Stimulated activated CD8-positive, alpha-beta memory T cell treated with anti-CD3 and anti-CD28 coated beads, Interleukin-4, amount 100 ng/mL, for 4 hours (primary cell): Measurements from ENCODE around the gene SNRPA.
"Not testable (repeated sequence)": the region's sequence is repeated elsewhere in the genome, so short reads cannot be mapped to it uniquely, and the experiment has no call there.

Experiments used
- DNase-seq, 2 donors: peaks; one replicate each; pipeline ENCODE4 v3.0.0-alpha.2; 2020; ENCODE audit warnings: low read depth in 2 of 2, low spot score in 1 of 2

SNRPA gene

GRCh38 chr19:40744554-40745401 lies 6.2 kb upstream of the SNRPA start:
- DNase-seq, result no peak

- DNase-seq, result no peak
Observed at GRCh38 chr19:40745402-40745780, 5.6 kb upstream of the SNRPA start.

GRCh38 chr19:40747536-40747935 lies 3.5 kb upstream of the SNRPA start:
- no peak for DNase-seq

DNA sequence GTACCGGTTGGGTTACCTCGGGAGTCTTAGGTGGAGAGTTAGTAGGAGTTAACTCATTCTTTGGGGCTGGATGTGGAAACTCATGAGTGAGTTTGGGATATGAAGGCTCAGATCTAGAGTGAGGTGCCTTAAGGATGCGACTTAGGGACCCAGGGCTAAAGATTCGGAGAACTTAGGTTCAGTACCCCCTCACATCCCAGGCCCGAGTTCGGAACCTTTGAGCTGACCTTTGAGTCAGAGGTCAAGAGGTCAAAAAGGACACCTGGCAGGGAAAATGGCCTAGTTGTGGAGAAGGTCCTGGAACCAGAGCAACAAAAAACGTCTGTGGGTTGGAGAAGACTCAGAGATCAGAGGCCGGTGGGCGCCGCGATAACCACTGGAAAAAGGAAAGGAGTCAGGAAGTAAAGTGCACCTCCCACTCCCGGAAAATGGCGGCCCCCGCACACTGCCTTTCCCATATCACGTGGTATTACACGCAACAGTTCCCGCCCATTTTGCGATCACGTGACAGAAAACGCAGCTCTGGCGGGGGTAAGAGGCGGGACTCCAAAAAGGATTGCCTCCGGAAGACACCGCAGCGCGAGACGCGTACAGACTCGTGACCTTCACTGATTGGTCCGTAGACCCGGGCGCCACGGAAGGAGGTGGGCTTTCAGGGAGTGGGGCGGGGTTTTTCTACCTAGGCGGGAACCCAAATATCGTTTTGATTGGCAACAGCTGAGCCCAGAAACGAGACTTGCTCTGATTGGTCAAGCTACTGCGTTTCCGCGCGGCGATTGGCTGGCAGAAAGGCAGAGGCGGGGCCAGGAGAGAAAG lies 737 bp upstream of the SNRPA start, which contains the start of gene ACTMAP:
Gene ACTMAP, minus strand, starts transcription at position 420 of the 816 bp plus-strand sequence. CDS start 674 bp downstream, outside the sequence.
- peak; percentile 99 for DNase-seq

- no peak for DNase-seq
Observed at GRCh38 chr19:40752257-40752781, 1.3 kb downstream of the SNRPA start.

DNA sequence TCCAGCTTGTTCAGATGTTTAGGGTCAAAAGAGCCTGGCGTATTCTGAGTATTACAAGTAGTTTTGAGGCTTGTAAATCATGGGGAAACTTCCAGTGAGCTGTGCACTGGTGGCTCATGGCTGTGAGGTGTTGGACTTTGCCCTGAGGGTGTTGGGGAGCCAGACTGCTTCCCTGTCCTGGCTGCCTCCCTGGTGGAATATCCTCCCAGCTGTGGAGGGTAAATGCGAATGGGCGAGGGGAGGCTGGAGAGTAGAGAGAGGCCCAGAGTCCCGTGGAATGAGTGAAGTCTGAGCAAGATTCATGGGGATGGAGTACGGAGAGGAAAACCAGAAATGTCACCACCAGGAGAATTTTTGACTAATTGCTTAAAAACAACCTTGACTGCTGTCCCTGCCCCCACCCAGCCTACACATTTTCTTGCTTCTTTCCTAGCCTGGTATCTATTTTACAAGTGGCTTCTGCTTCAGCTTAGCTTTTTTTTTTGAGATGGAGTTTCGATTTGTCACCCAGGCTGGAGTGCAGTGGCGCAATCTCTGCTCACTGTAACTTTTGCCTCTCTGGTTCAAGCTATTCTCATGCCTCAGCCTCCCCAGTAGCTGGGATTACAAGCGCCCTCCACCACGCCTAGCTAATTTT lies 3.7 kb downstream of the SNRPA start:
- DNase-seq, result no peak

DNA sequence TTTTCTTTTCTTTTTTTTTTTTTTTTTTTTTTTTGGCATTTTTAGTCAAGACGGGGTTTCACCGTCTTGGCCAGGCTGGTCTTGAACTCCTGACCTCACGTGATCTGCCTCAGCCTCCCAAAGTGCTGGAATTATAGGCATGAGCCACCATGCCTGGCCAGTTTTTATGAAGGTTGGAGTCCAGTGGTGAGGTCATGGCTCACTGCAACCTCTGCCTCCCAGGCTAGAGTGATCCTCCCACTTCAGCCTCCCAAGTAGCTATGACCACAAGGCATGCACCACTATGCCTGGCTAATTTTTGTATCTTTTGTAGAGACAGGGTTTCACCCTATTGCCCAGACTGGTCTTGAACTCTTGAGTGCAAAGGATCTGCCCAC lies 4.2 kb downstream of the SNRPA start:
- DNase-seq, result no peak

DNA sequence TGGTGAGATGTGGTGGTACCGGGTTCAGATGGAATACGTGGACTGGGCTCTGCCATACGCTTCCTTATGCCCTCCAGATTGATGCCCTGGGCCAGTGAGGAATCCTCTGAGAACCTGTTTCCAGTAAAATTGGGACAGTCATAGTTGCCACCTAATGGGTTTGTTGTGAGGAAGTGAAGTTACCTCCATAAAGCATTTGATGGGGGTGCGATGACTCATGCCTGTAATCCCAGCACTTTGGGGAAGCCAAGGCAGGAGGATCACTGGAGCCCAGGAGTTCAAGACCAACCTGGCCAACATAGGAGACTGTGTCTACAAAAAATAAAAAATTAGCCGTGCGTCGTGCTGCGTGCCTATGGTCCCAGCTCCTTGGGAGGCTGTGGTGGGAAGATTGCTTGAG lies 4.8 kb downstream of the SNRPA start:
- no peak for DNase-seq

- no peak for DNase-seq
Observed at GRCh38 chr19:40756502-40757110, 5.6 kb downstream of the SNRPA start.

DNA sequence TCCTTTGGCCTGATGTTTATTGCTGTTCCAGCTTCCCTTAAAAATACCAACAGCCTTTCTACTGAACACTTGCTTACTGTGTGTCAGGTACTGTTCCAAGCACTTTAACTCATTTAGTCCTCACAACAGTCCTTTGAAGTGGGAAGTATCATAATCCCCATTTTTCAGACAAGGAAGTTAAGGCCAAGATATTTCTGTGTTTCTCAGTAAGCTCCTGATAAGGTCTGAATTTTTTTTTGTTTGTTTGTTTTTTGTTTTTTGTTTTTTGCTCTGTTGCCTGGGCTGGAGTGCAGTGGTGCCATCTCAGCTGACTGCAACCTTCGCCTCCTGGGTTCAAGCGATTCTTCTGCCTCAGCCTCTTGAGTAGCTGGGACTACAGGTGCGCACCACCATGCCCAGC lies 7.5 kb downstream of the SNRPA start:
- DNase-seq, result no peak

GRCh38 chr19:40759352-40759751 lies 8.3 kb downstream of the SNRPA start:
- DNase-seq, result no peak

DNA sequence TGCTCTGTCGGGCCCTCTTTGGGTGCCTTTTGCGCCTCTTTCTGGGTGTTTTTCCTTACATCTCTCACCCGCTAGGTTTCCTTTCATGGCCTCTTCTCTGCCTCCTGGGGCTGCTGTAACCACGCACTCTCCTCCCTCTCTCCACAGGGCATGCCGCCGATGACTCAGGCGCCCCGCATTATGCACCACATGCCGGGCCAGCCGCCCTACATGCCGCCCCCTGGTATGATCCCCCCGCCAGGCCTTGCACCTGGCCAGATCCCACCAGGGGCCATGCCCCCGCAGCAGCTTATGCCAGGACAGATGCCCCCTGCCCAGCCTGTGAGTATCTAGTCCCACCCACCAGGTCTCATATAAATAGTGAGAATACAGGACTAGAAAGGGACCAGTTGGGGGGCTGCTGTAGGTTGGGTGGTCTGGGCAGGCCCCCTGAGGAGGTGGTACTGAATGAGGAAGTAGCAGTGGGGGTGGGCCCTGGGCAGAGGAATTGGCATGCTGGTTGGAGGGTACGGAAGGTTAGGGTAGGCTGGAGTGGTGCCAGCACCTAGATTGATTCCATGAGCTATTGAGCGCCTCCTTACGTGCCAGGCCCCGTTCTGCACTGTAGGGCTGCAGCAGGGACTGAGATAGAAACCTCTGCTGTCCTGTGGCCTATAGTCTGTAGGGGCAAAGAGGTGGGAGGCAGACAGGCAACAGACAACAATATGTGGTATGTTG lies 11.9 kb downstream of the SNRPA start:
- no peak for DNase-seq

- DNase-seq, result no peak
Observed at GRCh38 chr19:40763526-40763925, 12.5 kb downstream of the SNRPA start.

- no peak for DNase-seq
Observed at GRCh38 chr19:40763963-40764362, 13.0 kb downstream of the SNRPA start.

DNA sequence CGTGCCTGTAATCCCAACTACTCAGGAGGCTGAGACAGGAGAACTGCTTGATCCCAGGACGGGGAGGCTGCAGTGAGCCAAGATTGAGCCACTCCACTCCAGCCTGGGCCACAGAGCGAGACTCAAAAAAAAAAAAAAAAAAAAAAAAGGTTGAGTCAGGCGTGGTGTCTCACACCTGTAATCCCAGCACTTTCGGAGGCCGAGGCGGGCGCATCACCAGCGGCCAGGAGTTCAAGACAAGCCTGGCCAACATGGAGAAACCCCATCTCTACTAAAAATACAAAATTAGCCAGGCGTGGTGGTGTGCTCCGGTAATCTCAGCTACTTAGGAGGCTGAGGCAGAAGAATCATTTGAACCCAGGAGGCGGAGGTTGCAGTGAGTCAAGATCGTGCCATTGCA lies 15.4 kb downstream of the SNRPA start:
- DNase-seq, result not testable (repeated sequence)

DNA sequence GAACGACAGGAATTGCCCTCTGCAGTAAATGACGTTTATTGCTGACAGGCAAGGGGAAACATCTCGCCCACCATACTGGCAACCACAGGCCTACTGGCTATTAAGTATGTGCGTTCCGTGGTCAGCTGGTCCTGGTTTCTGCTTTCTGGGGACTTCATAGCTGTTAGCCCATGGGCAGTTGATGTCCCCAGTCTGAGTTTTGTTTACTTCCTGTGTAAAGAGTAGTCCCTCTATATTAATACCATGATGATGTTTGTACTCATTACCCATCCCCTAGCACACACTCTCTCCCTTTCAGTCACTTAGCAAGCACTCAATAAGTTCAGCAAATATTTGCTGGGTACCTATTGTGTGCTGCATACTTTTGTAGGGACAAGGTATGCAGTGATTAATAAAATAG lies 17.9 kb downstream of the SNRPA start:
- DNase-seq, result no peak

GRCh38 chr19:40771101-40771862 lies 20.3 kb downstream of the SNRPA start:
- not testable (repeated sequence) for DNase-seq

DNA sequence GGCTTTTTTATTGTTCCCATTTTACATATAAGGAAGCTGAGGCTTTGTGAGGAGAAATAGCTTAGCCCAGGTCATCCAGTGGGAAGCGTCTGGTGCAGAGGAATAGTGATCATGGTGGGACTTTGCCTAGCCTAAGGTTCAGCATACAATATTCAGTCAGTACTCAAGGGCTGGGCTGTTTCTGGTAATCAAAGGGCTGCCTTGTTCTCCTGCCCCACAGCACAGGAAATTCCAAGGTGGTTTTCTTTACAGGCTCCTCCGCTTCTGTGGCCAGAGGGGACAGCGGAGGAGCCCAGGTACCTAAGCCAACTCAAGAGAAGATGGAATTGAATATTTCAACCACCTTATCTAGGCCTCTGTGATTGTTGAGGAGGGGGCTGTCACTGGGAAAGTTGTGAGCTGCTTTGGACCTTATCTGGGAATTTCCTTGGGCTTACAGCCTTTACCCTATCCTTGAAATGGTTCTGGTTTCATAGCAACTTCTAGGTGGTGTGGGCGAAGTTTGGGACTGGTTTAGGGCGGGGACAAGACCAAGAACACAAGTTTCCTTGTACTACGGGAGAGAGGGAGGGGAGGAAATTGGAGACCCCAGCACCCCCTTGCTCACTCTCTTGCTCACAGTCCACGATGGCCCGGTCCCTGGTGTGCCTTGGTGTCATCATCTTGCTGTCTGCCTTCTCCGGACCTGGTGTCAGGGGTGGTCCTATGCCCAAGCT lies 24.1 kb downstream of the SNRPA start, which contains the start of gene MIA:
Gene MIA, plus strand, starts transcription at position 606 of the 716 bp plus-strand sequence. Its CDS starts 22 bp downstream, at position 628.
- no peak for DNase-seq

DNA sequence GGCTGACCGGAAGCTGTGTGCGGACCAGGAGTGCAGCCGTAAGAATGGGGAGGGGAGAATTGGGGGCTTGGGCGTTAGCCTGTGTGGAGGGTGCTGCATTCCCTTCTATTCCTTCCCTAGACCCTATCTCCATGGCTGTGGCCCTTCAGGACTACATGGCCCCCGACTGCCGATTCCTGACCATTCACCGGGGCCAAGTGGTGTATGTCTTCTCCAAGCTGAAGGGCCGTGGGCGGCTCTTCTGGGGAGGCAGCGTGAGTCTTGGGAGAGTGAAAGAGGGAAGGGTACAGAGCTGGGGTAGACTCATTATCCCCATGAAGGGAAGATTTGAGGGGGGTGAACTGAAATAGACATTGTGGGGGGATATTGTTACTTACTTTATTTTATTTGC lies 24.6 kb downstream of the SNRPA start:
- no peak for DNase-seq
